Fibroblast of skin of left biceps (primary cell): ENCODE measurements around the gene RAB3C.

Experiments
- DNase-seq, 2 experiments: peaks; one replicate each; pipeline ENCODE4 v3.0.0-alpha.2; 2013; ENCODE audit warnings: low read depth in 2 of 2

RAB3C gene

GRCh38 chr5:58773744-58774441, 191.0 kb downstream of the RAB3C start:
- DNase-seq, result no peak

DNA sequence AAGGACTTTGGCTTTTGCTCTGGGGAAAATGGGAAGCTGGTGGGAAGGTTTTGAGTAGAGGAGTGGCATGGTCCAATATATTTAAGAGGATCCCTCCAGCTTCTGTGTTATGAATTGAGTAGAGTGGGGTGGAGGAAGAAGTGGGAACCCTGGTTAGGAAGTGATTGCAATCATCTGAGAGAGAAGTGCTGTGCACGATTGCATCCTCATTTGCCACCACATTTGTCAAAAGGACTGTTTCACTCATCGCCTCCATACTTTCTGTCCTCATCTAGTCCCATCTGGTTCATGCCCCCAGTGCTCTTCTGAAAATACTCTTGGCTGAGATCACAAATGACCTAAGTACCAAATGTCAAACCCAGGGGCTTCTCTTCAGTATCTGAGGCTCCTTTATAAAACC, 192.1 kb downstream of the RAB3C start:
- DNase-seq, result no peak

DNA sequence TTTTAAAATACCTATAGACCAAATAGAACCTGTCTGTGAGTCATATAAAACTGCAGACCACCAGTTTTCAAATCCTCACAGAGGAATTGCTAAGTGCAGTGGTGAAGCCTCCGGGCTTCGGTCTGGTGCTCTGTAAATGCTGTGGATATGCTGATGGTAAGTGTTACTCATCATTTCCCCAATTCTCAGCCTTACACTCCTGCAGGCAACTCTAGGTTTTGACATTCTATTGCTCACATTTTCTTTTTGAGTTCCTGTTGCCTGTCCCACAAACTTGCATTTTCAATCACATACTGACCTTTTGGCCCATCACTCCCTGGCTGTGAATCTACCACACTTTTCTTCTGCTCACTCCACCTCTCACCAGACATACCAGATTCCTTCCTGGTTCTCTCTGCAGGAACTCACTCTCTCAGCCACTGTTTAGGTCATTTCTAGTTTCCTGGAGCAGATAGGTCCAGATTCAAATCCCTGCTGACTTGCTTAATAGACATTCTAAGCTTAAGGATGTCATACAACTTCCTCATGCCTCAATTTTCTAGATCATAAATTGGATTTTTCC, 192.9 kb downstream of the RAB3C start:
- DNase-seq, result no peak

- no peak for DNase-seq
Observed at GRCh38 chr5:58776559-58776958, 193.7 kb downstream of the RAB3C start.

DNA sequence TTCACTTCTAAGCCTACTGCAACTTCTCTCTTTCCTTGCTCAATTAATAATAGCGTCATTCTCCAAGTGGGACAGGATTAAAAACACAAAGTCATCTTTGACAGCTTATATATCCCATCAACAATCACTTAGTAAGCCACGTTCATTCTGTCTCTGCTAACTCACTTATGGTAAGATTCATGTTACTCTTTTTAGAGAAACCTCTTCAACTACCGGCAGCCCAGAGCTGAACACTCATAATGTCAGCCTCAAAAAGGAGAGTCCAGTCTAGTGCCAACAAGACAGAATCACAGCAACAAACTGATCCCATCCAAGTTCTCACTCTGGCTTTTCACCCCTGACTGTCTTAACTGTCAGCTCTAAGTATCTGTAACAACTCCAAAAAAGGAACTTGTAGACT, 196.0 kb downstream of the RAB3C start:
- no peak for DNase-seq

DNA sequence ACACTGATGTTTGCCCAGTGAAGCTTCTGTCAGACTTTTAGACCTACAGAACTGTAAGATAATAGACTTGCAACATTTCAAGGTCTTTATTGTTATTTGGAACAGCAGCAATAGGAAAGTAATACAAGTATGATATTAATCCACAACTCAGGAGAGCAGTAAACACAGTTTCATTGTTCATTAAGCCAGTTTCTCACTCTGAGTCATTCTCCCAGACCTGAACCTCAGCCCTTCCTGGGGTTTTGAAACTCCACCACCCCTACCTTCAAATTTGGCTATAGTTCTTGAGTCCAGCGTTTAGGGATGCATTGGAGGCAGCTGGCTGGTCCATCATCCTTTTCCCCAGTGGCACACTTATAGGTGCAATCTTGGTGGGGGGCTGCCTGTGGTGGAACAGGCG, 203.2 kb downstream of the RAB3C start:
- no peak for DNase-seq

- DNase-seq, result no peak
Observed at GRCh38 chr5:58786711-58787303, 203.9 kb downstream of the RAB3C start.

DNA sequence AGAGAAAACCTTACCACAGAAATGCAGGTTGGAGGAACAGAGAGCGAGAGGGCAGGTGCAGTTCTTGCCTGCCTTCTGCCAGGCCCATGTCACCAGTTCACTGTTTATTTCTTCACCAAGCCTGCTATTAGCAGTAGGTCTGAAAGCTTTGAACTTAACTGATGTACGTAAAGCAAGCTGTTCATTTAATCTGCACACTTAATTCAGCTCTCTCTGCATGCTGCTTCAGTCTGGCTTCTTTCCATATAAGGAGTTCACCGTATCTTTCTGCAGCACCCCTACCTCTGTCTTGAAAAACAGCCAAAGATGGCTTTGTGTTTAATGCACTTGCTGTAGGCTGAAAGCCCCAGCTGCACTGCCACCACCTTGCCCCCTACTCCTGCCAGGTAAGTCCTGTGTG, 205.1 kb downstream of the RAB3C start:
- no peak for DNase-seq

DNA sequence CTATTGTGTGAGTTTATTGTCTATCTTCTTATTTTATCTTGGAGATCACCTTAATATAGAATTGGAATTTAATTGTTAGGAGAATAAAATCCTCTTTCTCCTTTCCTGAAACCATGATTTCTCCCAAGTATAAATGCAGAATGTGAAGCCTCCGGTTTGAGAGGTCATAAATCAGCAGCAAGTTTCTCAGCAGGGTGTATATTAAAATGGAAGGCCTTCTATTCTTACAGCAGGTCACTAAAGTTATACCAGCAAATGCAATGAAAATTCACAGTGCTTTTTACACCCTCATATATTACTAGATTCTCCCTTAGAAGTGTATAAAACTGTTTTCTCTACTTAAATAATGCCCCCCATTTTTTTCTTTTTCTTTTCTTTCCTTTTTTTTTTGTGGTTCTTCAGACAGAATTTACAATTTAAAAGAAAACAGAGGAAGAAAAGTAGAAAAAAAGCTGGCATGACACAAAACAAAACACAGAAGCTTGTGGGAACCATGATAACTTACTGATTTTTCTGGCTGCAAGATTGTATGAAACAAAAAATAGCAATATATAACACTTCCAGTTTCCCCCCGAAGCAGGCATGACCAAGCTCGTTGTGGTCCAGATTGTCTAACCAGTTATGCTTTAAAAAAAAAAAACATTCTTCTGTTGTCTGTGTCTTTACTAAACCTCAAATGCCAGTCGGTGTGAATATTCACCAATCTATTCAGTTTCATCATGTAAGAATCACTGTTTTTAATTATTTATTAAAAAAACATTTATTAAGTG, 211.2 kb downstream of the RAB3C start:
- no peak for DNase-seq

DNA sequence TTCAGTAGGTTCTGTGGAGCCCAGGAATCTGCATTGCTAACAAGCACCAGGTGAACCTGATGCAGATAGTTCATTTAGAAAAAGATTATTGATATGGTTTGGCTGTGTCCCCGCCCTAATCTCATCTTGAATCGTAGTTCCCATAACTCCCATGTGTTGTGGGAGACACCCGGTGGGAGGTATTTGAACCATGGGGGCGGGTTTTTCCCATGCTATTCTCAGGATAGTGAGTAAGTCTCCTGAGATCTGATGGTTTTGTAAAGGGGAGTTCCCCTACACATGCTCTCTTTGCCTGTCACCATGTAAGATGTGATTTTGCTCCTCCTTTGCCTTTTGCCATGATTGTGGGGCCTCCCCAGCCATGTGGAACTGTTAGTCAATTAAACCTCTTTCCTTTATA, 212.0 kb downstream of the RAB3C start:
- no peak for DNase-seq

DNA sequence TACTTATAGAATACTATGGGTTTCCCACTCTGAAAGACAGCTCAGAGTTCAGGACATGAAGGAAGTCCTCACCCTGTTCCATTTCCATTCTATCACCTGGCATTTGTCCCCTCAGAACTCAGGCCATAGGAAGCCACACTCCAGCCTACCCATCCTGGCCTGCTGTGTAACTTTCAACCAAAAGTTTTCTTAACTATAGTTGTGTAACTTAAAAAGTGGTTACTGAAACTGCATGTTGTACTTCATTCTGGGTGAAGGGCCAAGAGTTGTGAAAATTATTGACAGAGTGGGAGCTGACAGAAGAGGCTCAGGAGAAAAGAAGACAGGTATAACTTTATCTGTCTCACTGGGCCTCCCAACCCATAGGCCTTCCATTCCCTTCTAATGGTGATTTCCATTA, 212.5 kb downstream of the RAB3C start:
- DNase-seq, result no peak

DNA sequence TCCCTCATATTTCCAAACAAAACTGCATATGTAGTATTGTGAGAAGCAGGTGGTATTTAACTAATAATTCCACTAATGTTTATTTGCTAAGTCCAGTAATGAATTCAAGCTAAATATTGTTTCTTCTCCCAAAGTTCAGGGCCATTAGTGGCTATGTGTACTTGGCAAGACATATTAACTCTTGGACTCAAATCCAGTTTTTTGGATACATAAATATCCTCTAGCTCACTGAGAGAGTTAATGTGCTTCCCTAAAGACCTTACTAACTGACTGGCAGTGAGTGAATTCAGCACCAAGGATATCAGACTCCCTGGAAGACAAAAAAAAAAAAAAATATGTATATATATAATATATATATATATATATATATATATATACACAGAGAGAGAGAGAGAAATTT, 214.1 kb downstream of the RAB3C start:
- DNase-seq, result no peak

DNA sequence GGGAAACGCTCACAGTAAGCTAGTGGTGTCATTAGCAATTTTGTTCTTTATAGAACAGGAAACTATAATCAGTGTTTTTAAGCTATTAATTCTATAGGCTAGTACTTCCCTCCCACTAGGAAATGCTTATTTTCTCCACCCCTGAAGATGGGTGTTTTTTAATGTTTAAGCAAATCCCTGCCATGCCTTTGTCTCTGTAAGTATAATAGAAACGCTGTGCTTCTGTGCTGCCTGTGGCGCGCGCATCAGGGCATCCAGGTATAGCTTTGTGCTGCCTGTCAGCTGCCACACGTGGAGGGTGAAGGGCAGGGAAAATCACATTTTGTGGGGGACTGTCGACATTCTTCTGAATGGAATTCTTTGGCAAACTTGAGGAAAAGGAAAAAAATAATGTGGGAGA, 217.5 kb downstream of the RAB3C start:
- DNase-seq, result no peak

DNA sequence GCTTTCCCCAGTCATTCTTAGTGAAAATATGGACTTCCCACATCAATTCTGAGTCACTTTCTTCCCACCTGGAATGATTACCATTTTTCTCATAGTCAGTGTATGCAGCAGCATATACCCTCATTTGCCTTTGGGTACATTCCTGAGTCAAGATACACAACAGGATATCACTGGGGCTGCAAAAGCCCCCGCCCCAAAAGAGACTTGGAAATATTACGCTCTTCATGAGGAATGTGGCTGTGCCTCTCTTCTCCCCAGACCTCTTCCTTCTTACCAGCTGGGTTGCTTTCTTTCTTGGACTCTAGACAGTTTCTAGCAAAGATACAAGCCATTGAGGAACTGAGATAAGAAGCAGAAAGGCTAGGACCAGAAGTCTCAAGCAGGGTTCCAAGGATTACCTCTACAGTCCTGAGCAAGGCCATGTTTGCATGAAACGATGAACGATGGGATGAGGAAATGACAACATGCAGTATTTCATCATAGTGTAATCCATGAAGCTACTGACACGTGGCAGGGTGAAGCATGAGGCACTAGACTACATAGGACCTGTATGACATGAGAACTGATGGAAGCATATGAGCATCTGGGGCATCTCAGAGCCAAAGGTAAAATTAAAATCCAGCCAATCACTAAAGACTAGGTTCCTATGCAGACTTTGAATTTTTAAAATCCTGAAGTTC, 218.1 kb downstream of the RAB3C start:
- no peak for DNase-seq

- no peak for DNase-seq
Observed at GRCh38 chr5:58803056-58803455, 220.2 kb downstream of the RAB3C start.

DNA sequence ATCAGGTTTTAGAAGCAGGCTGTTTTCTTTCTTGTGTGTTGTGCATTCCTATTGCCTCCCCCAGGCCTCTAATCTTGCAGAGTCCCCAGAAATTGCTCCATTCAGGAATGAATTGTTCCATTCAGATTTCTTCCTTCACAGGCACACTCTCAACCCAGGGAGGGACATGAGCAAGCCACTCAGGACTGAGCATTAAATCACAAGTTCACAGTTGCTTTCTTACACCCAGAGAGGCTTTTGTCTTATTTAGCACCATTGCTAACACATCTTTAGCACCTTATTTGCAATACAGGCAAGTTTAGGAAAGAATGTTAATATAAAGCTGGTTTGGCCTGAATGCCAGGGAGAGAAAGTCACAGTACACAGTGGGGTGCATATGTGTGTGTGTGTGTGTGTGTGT, 221.4 kb downstream of the RAB3C start:
- no peak for DNase-seq

DNA sequence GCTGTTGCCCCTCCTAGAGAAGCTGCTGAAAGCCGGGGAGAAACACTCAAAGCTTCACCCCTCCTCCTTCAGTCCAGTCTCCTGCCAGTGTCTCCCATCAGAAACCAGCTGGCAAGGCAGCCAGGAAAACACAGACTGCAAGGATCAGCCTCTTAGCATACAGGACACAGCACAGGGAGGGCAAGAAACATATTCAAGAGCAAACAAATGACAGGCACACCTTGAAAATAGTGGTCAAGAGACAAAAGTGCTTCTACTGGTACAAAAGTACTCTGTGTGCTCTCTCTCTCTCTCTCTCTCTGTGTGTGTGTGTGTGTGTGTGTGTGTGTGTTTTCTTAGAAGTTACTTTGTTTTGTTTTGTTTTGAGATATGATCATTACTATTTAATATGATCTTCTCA, 227.2 kb downstream of the RAB3C start:
- no peak for DNase-seq

GRCh38 chr5:58813855-58814254, 231.0 kb downstream of the RAB3C start:
- no peak for DNase-seq

DNA sequence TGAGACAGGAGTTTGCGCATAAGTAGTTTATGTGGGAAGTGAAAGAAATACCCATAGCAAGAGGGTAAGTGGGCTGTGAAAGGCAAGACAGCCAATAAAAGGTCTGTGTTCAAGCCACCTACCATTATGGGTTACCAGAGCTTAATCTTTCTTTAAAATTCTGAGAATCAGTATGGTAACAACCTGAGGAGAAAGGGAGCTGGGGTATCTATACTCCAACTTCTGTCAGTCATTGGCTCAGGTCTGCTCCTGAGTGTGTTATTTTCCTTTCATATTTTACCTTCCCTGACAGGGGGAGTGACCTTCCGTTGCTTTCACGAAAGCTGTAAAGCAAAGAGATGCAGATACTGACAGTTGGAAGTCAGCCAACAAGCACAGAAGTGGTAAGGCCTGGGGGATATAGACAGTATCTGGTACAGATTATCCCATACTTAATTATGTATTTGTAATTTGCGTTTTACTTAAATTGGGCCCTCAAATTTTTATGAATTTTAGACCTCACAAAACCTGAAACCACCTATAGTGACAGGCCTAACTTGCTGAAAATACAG, 233.4 kb downstream of the RAB3C start:
- no peak for DNase-seq

- DNase-seq, result no peak
Observed at GRCh38 chr5:58818465-58818864, 235.6 kb downstream of the RAB3C start.

GRCh38 chr5:58825441-58825840, 242.6 kb downstream of the RAB3C start:
- DNase-seq, result no peak

- DNase-seq, result no peak
Observed at GRCh38 chr5:58825899-58826298, 243.0 kb downstream of the RAB3C start.
